ENCODE measurements around the gene UBFD1. TPM values are rescaled to one million over a fixed set of nuclear protein-coding genes. Genes with fewer than 3 reads are reported as not detected.
"Not testable (repeated sequence)": the region's sequence is repeated elsewhere in the genome, so short reads cannot be mapped to it uniquely, and the experiment has no call there.

UBFD1 gene
- total RNA-seq, 2 donors from 2014 or later, result 42.0 to 57.0 TPM

DNA sequence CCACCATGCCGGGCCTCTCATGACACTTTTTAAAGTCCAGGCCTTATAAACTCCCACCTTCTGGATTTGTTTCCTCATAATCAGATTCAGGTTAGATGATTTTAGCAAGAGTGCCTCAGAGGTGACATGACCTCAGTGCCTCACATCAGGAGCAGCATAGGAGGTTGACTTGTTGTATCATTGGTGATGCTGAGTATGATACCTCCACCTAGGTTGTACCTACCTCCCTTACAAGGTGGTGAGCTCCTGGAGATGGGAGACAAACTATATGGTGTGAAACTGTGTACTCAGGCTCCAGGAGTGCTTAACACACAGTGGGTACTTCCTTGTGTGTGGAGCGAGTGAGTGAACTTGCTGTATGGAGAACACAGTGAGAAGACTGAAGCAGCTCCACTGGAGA, 20.0 kb downstream of the UBFD1 start:
- TF ChIP-seq, protein P1, sequence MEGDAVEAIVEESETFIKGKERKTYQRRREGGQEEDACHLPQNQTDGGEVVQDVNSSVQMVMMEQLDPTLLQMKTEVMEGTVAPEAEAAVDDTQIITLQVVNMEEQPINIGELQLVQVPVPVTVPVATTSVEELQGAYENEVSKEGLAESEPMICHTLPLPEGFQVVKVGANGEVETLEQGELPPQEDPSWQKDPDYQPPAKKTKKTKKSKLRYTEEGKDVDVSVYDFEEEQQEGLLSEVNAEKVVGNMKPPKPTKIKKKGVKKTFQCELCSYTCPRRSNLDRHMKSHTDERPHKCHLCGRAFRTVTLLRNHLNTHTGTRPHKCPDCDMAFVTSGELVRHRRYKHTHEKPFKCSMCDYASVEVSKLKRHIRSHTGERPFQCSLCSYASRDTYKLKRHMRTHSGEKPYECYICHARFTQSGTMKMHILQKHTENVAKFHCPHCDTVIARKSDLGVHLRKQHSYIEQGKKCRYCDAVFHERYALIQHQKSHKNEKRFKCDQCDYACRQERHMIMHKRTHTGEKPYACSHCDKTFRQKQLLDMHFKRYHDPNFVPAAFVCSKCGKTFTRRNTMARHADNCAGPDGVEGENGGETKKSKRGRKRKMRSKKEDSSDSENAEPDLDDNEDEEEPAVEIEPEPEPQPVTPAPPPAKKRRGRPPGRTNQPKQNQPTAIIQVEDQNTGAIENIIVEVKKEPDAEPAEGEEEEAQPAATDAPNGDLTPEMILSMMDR (IDR thresholded peaks at IDR 0.05), result no peak
- TF ChIP-seq POLR2A (IDR thresholded peaks at IDR 0.05), result no peak
- H3K4me1 ChIP-seq, result peaks cover 14% of the 10 kb centered on the region
- DNase-seq (no peak), ATAC-seq (no peak)
- no peaks in the 10 kb centered on the region for H3K9me3 ChIP-seq
- 94 to 97% methylated on average over 2 of the region's 2 CpGs for WGBS, 2 donors
- no peaks in the 10 kb centered on the region for H3K27me3 ChIP-seq
- H3K36me3 ChIP-seq (replicated peaks in 1 of 2; ENCODE audit: insufficient read depth in 1 of 2, low read depth in 2 of 2), result peaks cover 0 to 13% of the 10 kb centered on the region in 2 donors
- intact Hi-C loops (cut with DNase I), result no loop called here
- H3K27ac ChIP-seq, result no peak overlapping the region
- H3K4me3 ChIP-seq, result no peak overlapping the region

GRCh38 chr16:23578101-23578830, 20.7 kb downstream of the UBFD1 start:
- Histone ChIP-seq H3K27ac (no peak overlapping the region), H3K27me3 (no peaks in the 10 kb centered on the region), H3K4me3 (no peak overlapping the region), H3K36me3 (replicated peaks in 1 of 2; ENCODE audit: insufficient read depth in 1 of 2, low read depth in 2 of 2) (peaks cover 0 to 12% of the 10 kb centered on the region in 2 donors), H3K9me3 (no peaks in the 10 kb centered on the region), H3K4me1 (peaks cover 13% of the 10 kb centered on the region)
- 66 to 67% methylated on average over 5 of the region's 5 CpGs for WGBS, 2 donors
- intact Hi-C loops (cut with DNase I), result no loop called here
- no peak for ATAC-seq
- DNase-seq, result no peak
- TF ChIP-seq, protein P1 (IDR thresholded peaks at IDR 0.05), result no peak
- no peak for TF ChIP-seq POLR2A (IDR thresholded peaks at IDR 0.05)

GRCh38 chr16:23579371-23579770, 21.8 kb downstream of the UBFD1 start:
- Histone ChIP-seq H3K27ac (no peak overlapping the region), H3K27me3 (no peaks in the 10 kb centered on the region), H3K36me3 (replicated peaks in 1 of 2; ENCODE audit: insufficient read depth in 1 of 2, low read depth in 2 of 2) (peaks cover 0 to 13% of the 10 kb centered on the region in 2 donors), H3K4me1 (peaks cover 2% of the 10 kb centered on the region), H3K9me3 (no peaks in the 10 kb centered on the region), H3K4me3 (no peak overlapping the region)
- ATAC-seq, result no peak
- intact Hi-C loops (cut with DNase I), result no loop called here
- WGBS, 2 donors, result 96% methylated on average over 4 of the region's 4 CpGs
- TF ChIP-seq POLR2A (IDR thresholded peaks at IDR 0.05), result no peak
- TF ChIP-seq, protein P1 (IDR thresholded peaks at IDR 0.05), result no peak
- DNase-seq, result no peak

GRCh38 chr16:23580391-23580790, 22.9 kb downstream of the UBFD1 start:
- DNase-seq (no peak), ATAC-seq (no peak)
- Histone ChIP-seq H3K27me3 (no peaks in the 10 kb centered on the region), H3K4me1 (no peaks in the 10 kb centered on the region), H3K36me3 (replicated peaks in 1 of 2; ENCODE audit: insufficient read depth in 1 of 2, low read depth in 2 of 2) (peaks cover 5 to 18% of the 10 kb centered on the region in 2 donors), H3K4me3 (no peak overlapping the region), H3K27ac (no peak overlapping the region), H3K9me3 (no peaks in the 10 kb centered on the region)
- intact Hi-C loops (cut with DNase I), result no loop called here
- TF ChIP-seq, protein P1 (IDR thresholded peaks at IDR 0.05), result no peak
- no peak for TF ChIP-seq POLR2A (IDR thresholded peaks at IDR 0.05)

DNA sequence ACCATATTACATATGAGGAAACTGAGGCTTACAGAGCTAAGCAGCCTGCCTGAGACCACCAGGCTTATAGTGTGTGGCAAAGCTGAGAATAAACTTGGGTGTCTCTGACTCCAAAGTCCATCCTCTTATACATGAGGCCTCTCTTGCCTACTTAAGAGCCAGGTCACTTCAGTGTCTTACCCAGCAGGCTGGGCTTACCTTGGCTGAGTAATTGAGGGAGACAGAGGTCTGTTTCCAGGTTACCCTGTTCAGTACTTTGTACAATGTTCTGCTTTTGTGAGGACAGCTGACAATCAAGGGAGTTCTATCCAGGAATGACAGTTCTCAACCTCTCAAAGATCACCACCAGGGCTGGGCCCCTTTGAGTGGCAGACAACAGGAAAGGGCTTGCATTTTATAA, 24.2 kb downstream of the UBFD1 start:
- Histone ChIP-seq H3K4me3 (no peak overlapping the region), H3K27ac (no peak overlapping the region), H3K27me3 (no peaks in the 10 kb centered on the region), H3K36me3 (replicated peaks in 1 of 2; ENCODE audit: insufficient read depth in 1 of 2, low read depth in 2 of 2) (peaks cover 5 to 22% of the 10 kb centered on the region in 2 donors), H3K4me1 (no peaks in the 10 kb centered on the region), H3K9me3 (no peaks in the 10 kb centered on the region)
- ATAC-seq (no peak), DNase-seq (no peak)
- intact Hi-C loops (cut with DNase I), result no loop called here
- TF ChIP-seq POLR2A (IDR thresholded peaks at IDR 0.05), result no peak
- TF ChIP-seq, protein P1 (IDR thresholded peaks at IDR 0.05), result no peak

DNA sequence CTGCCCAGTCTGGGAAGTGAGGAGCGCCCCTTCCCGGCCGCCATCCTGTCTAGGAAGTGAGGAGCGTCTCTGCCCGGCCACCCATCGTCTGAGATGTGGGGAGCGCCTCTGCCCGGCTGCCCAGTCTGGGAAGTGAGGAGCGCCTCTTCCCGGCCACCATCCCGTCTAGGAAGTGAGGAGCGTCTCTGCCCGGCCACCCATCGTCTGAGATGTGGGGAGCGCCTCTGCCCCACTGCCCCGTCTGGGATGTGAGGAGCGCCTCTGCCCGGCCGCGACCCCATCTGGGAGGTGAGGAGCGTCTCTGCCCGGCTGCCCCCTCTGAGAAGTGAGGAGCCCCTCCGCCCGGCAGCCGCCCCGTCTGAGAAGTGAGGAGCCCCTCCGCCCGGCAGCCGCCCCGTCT, 25.7 kb downstream of the UBFD1 start:
- DNase-seq; H3K27me3 ChIP-seq; H3K4me3 ChIP-seq; H3K27ac ChIP-seq; intact Hi-C loops (cut with DNase I); H3K4me1 ChIP-seq; H3K9me3 ChIP-seq; ATAC-seq: not testable (repeated sequence)
- peaks cover 5 to 22% of the 10 kb centered on the region in 2 donors for H3K36me3 ChIP-seq (replicated peaks in 1 of 2; ENCODE audit: insufficient read depth in 1 of 2, low read depth in 2 of 2)
- 90 to 93% methylated on average over 2 to 23 of the region's 30 CpGs for WGBS, 2 donors

Measured in body of pancreas (tissue), 4 donors.